ENCODE data around the gene CPD.

CPD gene

DNA sequence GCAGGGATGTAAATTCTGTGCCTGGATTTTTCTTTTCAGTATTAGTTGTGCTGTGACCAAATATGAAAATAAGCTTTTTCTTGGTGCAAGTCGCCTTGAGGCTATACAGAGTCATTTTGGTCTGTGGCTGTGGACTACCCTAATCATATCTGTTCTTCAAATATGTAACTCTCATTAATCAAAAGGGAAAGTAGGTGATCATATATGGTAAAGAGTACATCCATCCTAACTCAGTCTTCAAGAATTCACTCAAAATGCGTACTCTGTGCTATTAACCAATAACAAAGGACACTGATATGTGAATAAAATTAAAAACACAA, 2.6 kb downstream of the CPD start:
- TF ChIP-seq CTCF (IDR thresholded peaks at IDR 0.05; ENCODE audit: low read depth, low read length, missing control alignments), result no peak
- no peak for DNase-seq (ENCODE audit: extremely low read depth, low read depth)
- no peak overlapping the region; the same call in 1 of the 2 replicates for H3K4me3 ChIP-seq (replicated peaks; ENCODE audit: low read depth, low read length)

GRCh38 chr17:30382345-30382744, 3.6 kb downstream of the CPD start:
- TF ChIP-seq CTCF (IDR thresholded peaks at IDR 0.05; ENCODE audit: low read depth, low read length, missing control alignments), result no peak
- no peak overlapping the region for H3K4me3 ChIP-seq (replicated peaks; ENCODE audit: low read depth, low read length)
- DNase-seq (ENCODE audit: extremely low read depth, low read depth), result no peak

DNA sequence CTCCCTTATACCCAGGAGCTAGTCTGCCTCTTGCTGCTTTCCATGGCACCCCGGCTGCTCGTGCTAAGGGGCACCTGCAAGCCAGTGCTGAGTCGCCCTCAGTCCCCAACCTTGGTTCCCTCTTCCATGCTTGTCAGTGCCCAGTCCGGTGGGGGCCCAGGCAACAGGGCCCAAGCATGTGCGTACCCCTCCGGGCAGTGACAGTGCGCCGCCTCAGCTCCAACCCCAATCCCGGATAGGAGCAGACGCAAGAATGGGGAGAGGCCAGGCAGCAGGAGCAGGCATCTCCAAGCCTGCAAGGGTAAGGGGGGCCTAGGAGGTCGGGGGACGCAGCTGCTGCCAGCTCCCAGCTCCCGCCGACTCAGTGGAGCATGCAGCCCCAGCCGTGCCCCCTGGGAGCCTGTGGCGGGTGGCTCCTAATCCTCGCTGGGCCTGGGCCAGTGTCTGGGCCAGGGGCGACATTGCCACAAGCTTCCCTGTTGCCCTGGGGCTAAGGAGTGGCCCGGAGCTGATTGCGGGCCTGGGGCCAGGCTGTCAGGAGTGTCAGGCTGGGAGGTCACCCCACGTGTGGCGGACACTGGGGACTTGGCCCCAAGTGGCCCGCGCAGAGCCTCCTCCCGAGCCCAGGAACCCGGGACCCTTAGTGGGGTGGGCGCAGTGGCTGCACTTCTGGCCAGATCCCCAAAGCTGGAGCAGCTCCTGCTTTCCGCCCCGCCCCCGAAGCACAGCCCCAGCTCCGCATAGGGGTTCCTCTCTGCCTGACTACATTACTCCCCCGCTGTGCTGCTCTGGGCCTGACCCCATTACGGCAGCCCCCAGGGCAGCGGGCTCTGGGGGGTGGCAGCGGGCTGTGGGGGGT, 9.8 kb downstream of the CPD start:
- no peak for DNase-seq (ENCODE audit: extremely low read depth, low read depth)
- no peak for TF ChIP-seq CTCF (IDR thresholded peaks at IDR 0.05; ENCODE audit: low read depth, low read length, missing control alignments)
- no peak overlapping the region for H3K4me3 ChIP-seq (replicated peaks; ENCODE audit: low read depth, low read length)

DNA sequence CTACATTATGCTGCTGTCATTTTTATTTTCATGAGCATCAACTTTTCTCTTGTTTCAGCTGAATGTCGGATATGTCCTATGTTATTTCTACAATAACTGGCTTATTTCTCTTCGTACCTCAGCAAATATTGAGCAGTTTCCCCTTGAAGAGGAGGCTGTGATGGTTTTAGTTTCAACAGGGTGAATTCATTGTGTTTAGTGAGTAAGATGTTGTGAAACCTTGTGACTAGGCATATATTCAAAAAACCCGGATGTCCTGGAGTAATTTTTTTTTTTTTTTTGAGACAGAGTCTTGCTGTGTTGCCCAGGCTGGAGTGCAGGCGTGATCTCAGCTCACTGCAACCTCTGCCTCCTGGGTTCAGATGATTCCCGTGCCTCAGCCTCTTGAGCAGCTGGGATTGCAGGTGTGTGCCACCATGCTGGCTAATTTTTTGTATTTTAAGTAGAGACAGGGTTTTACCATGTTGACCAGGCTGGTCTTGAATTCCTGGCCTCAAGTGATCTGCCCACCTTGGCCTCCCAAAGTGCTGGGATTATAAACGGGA, 11.1 kb downstream of the CPD start:
- no peak overlapping the region for H3K4me3 ChIP-seq (replicated peaks; ENCODE audit: low read depth, low read length)
- TF ChIP-seq CTCF (IDR thresholded peaks at IDR 0.05; ENCODE audit: low read depth, low read length, missing control alignments), result no peak
- no peak for DNase-seq (ENCODE audit: extremely low read depth, low read depth)

DNA sequence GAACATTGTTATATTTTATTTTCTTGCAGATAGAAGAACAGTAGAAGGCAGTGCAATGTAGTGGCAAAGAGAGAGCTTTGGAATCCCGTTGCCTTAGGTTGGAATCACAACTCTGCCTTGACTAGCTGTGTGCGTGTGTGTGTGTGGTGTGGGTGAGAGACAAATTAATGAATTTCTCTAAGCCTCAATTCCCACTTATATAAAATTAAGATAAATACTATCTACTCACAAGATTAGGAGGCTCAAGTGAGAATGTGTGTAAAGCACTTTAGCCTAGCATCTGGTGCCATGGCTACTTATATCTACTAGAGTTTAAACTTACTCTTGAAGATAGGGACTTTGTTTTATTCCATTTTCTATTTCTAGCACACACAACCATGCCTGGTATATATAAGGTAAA, 12.8 kb downstream of the CPD start:
- no peak overlapping the region for H3K4me3 ChIP-seq (replicated peaks; ENCODE audit: low read depth, low read length)
- no peak for TF ChIP-seq CTCF (IDR thresholded peaks at IDR 0.05; ENCODE audit: low read depth, low read length, missing control alignments)
- DNase-seq (ENCODE audit: extremely low read depth, low read depth), result no peak

DNA sequence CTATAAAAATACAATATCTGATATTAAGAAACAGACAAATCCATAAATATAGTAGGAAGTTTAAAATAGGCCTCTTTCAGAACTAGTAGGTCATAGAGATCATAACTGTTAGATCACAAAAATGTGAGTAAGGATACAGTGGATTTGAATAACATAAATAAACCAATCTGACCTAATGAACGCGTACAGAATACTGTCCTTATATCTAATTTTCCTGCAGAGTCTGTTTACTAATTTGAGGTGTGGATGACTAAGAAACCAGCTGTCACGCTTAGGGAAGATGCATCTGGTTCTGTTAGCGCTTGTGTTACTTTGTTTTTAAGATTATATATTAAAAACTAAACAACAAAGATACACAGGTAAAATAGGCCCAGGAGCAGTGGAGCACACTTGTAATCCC, 14.8 kb downstream of the CPD start:
- H3K4me3 ChIP-seq (replicated peaks; ENCODE audit: low read depth, low read length), result no peak overlapping the region
- no peak for DNase-seq (ENCODE audit: extremely low read depth, low read depth)
- no peak for TF ChIP-seq CTCF (IDR thresholded peaks at IDR 0.05; ENCODE audit: low read depth, low read length, missing control alignments)
